ENCODE measurements around the gene SEC14L1. TPM values are rescaled to one million over a fixed set of nuclear protein-coding genes. Genes with fewer than 3 reads are reported as not detected.

Gene SEC14L1
- total and polyA plus RNA-seq, 2 of the 8 experiments (the other 6 are each of a cell fraction or from before 2014, with no cell fraction given) = 27.2 to 74.4 TPM

DNA sequence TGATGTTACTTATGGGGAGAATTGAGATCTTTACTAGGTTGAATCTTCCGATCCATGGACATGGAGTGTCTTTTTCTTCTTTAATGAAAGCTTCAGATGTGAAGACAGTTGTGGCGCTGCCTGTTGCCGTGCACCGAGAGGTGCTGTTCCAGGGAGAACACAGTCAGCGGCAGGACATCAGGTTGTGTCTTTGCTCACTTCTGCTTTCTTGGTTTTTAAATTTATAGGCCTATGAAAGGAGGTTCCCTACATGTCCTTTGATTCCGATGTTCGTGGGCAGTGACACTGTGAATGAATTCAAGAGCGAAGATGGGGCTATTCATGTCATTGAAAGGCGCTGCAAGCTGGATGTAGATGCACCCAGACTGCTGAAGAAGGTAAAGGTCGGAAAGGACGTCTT lies 49.8 kb downstream of the SEC14L1 start:
- POLR2A ChIA-PET (ENCODE audit: partially characterized antibody) = no interaction called here
- Histone ChIP-seq H2AFZ (ENCODE audit: low read length) (no peak overlapping the region), H3K27me3 (replicated peaks in 1 of 4; ENCODE audit: control insufficient read depth in 3 of 4, extremely low read depth in 1 of 4, insufficient read depth in 3 of 4, low read length in 3 of 4) (no peaks in the 10 kb centered on the region), H3K23ac (ENCODE audit: insufficient read length) (no peak overlapping the region), H3K4me2 (ENCODE audit: insufficient read depth in 1 of 2, low read depth in 2 of 2, low read length in 2 of 2) (no peak overlapping the region), H4K5ac (ENCODE audit: insufficient read length, low read depth, low read length) (no peak overlapping the region), H3K56ac (replicated peaks; ENCODE audit: insufficient read length, low read depth, low read length) (no peak overlapping the region), H3K9me3 (ENCODE audit: insufficient read depth in 2 of 2, low read depth in 1 of 2, low read length in 1 of 2) (no peaks in the 10 kb centered on the region), H4K20me1 (replicated peaks in 1 of 2; ENCODE audit: control insufficient read depth in 1 of 2, insufficient read depth in 2 of 2, low read length in 2 of 2) (peaks cover 4 to 5% of the 10 kb centered on the region in 2 experiments), H2AK5ac (ENCODE audit: low read depth, low read length) (no peak overlapping the region), H2BK12ac (ENCODE audit: low read depth, low read length) (no peak overlapping the region), H3K36me3 (ENCODE audit: control insufficient read depth in 2 of 4, insufficient read depth in 4 of 4, low read length in 3 of 4) (peaks cover 0 to 11% (median 5%) of the 10 kb centered on the region in 4 experiments; a peak in 4 of 8 replicates), H2BK20ac (ENCODE audit: low read length) (no peak overlapping the region), H3K4ac (replicated peaks; ENCODE audit: insufficient read length, low read depth, low read length) (no peak overlapping the region), H3K79me1 (ENCODE audit: low read depth, low read length) (no peaks in the 10 kb centered on the region), H4K91ac (replicated peaks; ENCODE audit: insufficient read length, low read length) (no peak overlapping the region), H4K8ac (ENCODE audit: extremely low read depth, insufficient read depth, low read length) (no peak overlapping the region), H3K23me2 (ENCODE audit: low read depth, low read length) (no peaks in the 10 kb centered on the region), H3K9ac (replicated peaks in 1 of 4; ENCODE audit: extremely low read depth in 1 of 4, low read depth in 3 of 4, low read length in 3 of 4) (no peak overlapping the region), H3K27ac (ENCODE audit: low read depth, low read length) (no peak overlapping the region), H2BK15ac (ENCODE audit: low read length) (no peak overlapping the region), H3K4me1 (replicated peaks in 1 of 4; ENCODE audit: control insufficient read depth in 3 of 4, insufficient read depth in 4 of 4, low read length in 3 of 4) (no peaks in the 10 kb centered on the region), H3K79me2 (ENCODE audit: control insufficient read depth in 1 of 2, insufficient read depth in 2 of 2, low read length in 2 of 2) (peaks cover 0 to 12% of the 10 kb centered on the region in 2 experiments; a peak in 1 of 4 replicates), H3K18ac (ENCODE audit: extremely low read depth, low read length) (no peak overlapping the region), H2BK5ac (ENCODE audit: low read depth, low read length) (no peak overlapping the region), H2BK120ac (replicated peaks; ENCODE audit: low read depth, low read length) (no peak overlapping the region), H3K14ac (ENCODE audit: insufficient read length) (no peak overlapping the region), H3K4me3 (ENCODE audit: extremely low read depth in 1 of 4, insufficient read depth in 2 of 4, low read depth in 3 of 4, low read length in 4 of 4) (no peak overlapping the region)
- DNase-seq (ENCODE audit: low read depth in 1 of 2, low spot score in 2 of 2) = no peak
- FAIRE-seq = no peak
- CTCF ChIA-PET (ENCODE audit: partially characterized antibody) = interaction anchor here (0.5 kb wide), 1 partner anchor 28 kb away, joined by 6 read pairs; no protein-coding TSS in a partner anchor
- WGBS, 2 experiments (ENCODE audit: extremely low coverage in 1 of 2, insufficient coverage in 1 of 2, insufficient read length in 1 of 2, insufficient replicate concordance in 2 of 2, low coverage in 1 of 2, low lambda C conversion rate in 2 of 2, missing lambda C conversion rate in 1 of 2) = 87% methylated on average over 11 of the region's 11 CpGs; no CpG with 5 or more reads in 1 of the 2 experiments
- no peak for TF ChIP-seq SP4 (IDR thresholded peaks at IDR 0.05; ENCODE audit: low read length)
- TF ChIP-seq HDAC6 (IDR thresholded peaks at IDR 0.05; ENCODE audit: low read depth, low read length) = no peak
- TF ChIP-seq SP1 (IDR thresholded peaks at IDR 0.05; ENCODE audit: low read depth, low read length) = no peak
- TF ChIP-seq POLR2AphosphoS5 (IDR thresholded peaks at IDR 0.05; ENCODE audit: low read depth, low read length) = no peak
- no peak for TF ChIP-seq RNF2 (IDR thresholded peaks at IDR 0.05; ENCODE audit: borderline replicate concordance, low read depth, low read length, missing control alignments, poor library complexity, severe bottlenecking)
- no peak for TF ChIP-seq BRCA1 (IDR thresholded peaks at IDR 0.05; ENCODE audit: low read depth, low read length)
- TF ChIP-seq FOSL1 (IDR thresholded peaks at IDR 0.05; ENCODE audit: insufficient read depth, low read depth, low read length) = no peak
- no peak for TF ChIP-seq TAF1 (IDR thresholded peaks at IDR 0.05; ENCODE audit: low read depth, low read length)
- TF ChIP-seq NRF1 (IDR thresholded peaks at IDR 0.05; ENCODE audit: low read depth, low read length) = no peak
- no peak for TF ChIP-seq YY1 (IDR thresholded peaks at IDR 0.05; ENCODE audit: low read depth, low read length)
- no peak for TF ChIP-seq TEAD4 (IDR thresholded peaks at IDR 0.05; ENCODE audit: low read depth, low read length)
- TF ChIP-seq KDM4A (IDR thresholded peaks at IDR 0.05; ENCODE audit: low read depth, low read length, severe bottlenecking) = no peak
- no peak for TF ChIP-seq ZNF274 (IDR thresholded peaks at IDR 0.05; ENCODE audit: borderline replicate concordance, extremely low read depth, low read length)
- TF ChIP-seq POU5F1 (IDR thresholded peaks at IDR 0.05; ENCODE audit: low read depth, low read length) = no peak
- no peak for TF ChIP-seq CREB1 (IDR thresholded peaks at IDR 0.05)
- TF ChIP-seq MAFK (IDR thresholded peaks at IDR 0.05; ENCODE audit: low read depth, low read length) = no peak
